IPS-20b (cell line): ENCODE measurements around the gene NAV2.

Experiments used
- H3K27ac ChIP-seq: one replicate; pipeline ENCODE4 v1.5.1; 2013; ENCODE audit warnings: low read length
- H3K27me3 ChIP-seq: 2 replicates; pipeline ENCODE4 v1.6.1; 2013; ENCODE audit warnings: mild to moderate bottlenecking, low read length, inconsistent platforms; ENCODE audit not compliant: insufficient read depth
- H3K36me3 ChIP-seq: 2 replicates; pipeline ENCODE4 v1.6.1; 2013; ENCODE audit warnings: low read depth, mild to moderate bottlenecking, inconsistent platforms, low read length, moderate library complexity; ENCODE audit not compliant: insufficient read depth
- H3K4me1 ChIP-seq: 2 replicates; pipeline ENCODE4 v1.6.1; 2013; ENCODE audit warnings: mild to moderate bottlenecking, control low read depth, inconsistent platforms, low read length, moderate library complexity; ENCODE audit not compliant: insufficient read depth
- H3K4me3 ChIP-seq: 2 replicates; pipeline ENCODE4 v1.5.1; 2013; ENCODE audit warnings: mild to moderate bottlenecking, low read length, inconsistent platforms
- H3K9ac ChIP-seq: 2 replicates; pipeline ENCODE4 v1.6.1; 2013; ENCODE audit warnings: low read depth, mild to moderate bottlenecking, inconsistent platforms, low read length, moderate library complexity
- H3K9me3 ChIP-seq: 2 replicates; pipeline ENCODE4 v1.6.1; 2013; ENCODE audit warnings: mild to moderate bottlenecking, low read depth, low read length, inconsistent platforms; ENCODE audit not compliant: insufficient read depth

The NAV2 gene

GRCh38 chr11:19704213-19704612 lies 8.4 kb upstream of the NAV2 start:
- H3K27me3 ChIP-seq = 0 out of 2 replicates have a peak, but pooled peaks cover 9% of the 10 kb centered on the region
- peaks cover 5% of the 10 kb centered on the region; the same call in 1 of the 2 replicates for H3K4me1 ChIP-seq
- no peak overlapping the region for H3K4me3 ChIP-seq
- no peaks in the 10 kb centered on the region for H3K9me3 ChIP-seq
- H3K9ac ChIP-seq = no peak overlapping the region
- H3K27ac ChIP-seq = no peak overlapping the region
- H3K36me3 ChIP-seq = no peaks in the 10 kb centered on the region

- no peak overlapping the region for H3K4me3 ChIP-seq
- H3K27me3 ChIP-seq = peaks cover 8% of the 10 kb centered on the region
- peaks cover 4% of the 10 kb centered on the region; the same call in 1 of the 2 replicates for H3K4me1 ChIP-seq
- H3K9ac ChIP-seq = no peak overlapping the region
- H3K27ac ChIP-seq = no peak overlapping the region
- no peaks in the 10 kb centered on the region for H3K9me3 ChIP-seq
- H3K36me3 ChIP-seq = no peaks in the 10 kb centered on the region
These were observed 6.7 kb upstream of the NAV2 start for GRCh38 chr11:19705936-19706335.

- H3K9ac ChIP-seq = peak overlapping the region; percentile 90; the same call in 1 of the 2 replicates
- H3K27me3 ChIP-seq = peaks cover 56% of the 10 kb centered on the region
- H3K4me1 ChIP-seq = peaks cover 6% of the 10 kb centered on the region
- H3K9me3 ChIP-seq = no peaks in the 10 kb centered on the region
- peak overlapping the region; percentile 76 for H3K4me3 ChIP-seq
- peak overlapping the region; percentile 85 for H3K27ac ChIP-seq
- H3K36me3 ChIP-seq = no peaks in the 10 kb centered on the region
These were observed 741 bp upstream of the NAV2 start for GRCh38 chr11:19711911-19712280.

- Histone ChIP-seq H3K36me3 (no peaks in the 10 kb centered on the region), H3K4me3 (peak overlapping the region; percentile 72), H3K4me1 (peaks cover 6% of the 10 kb centered on the region), H3K27me3 (peaks cover 59% of the 10 kb centered on the region), H3K9ac (no peak overlapping the region), H3K9me3 (no peaks in the 10 kb centered on the region), H3K27ac (no peak overlapping the region)
These were observed 772 bp downstream of the NAV2 start for GRCh38 chr11:19713196-19714021.

- Histone ChIP-seq H3K36me3 (no peaks in the 10 kb centered on the region), H3K4me1 (peaks cover 6% of the 10 kb centered on the region), H3K27me3 (peaks cover 59% of the 10 kb centered on the region), H3K4me3 (peak overlapping the region; percentile 72), H3K27ac (no peak overlapping the region), H3K9me3 (no peaks in the 10 kb centered on the region), H3K9ac (no peak overlapping the region)
These were observed 1.4 kb downstream of the NAV2 start for GRCh38 chr11:19714022-19714386.

GRCh38 chr11:19714387-19715363 lies 2.0 kb downstream of the NAV2 start:
- peaks cover 6% of the 10 kb centered on the region for H3K4me1 ChIP-seq
- peaks cover 59% of the 10 kb centered on the region for H3K27me3 ChIP-seq
- H3K36me3 ChIP-seq = no peaks in the 10 kb centered on the region
- H3K9me3 ChIP-seq = no peaks in the 10 kb centered on the region
- peak overlapping the region; percentile 72 for H3K4me3 ChIP-seq
- no peak overlapping the region for H3K27ac ChIP-seq
- no peak overlapping the region for H3K9ac ChIP-seq

GRCh38 chr11:19715373-19715772 lies 2.7 kb downstream of the NAV2 start:
- no peaks in the 10 kb centered on the region for H3K36me3 ChIP-seq
- peaks cover 6% of the 10 kb centered on the region for H3K4me1 ChIP-seq
- H3K27ac ChIP-seq = no peak overlapping the region
- no peak overlapping the region for H3K9ac ChIP-seq
- no peak overlapping the region for H3K4me3 ChIP-seq
- no peaks in the 10 kb centered on the region for H3K9me3 ChIP-seq
- peaks cover 56% of the 10 kb centered on the region for H3K27me3 ChIP-seq

GRCh38 chr11:19718051-19718450 lies 5.4 kb downstream of the NAV2 start:
- Histone ChIP-seq H3K27ac (no peak overlapping the region), H3K36me3 (no peaks in the 10 kb centered on the region), H3K27me3 (peaks cover 40% of the 10 kb centered on the region), H3K4me1 (no peaks in the 10 kb centered on the region; the same call in 1 of the 2 replicates), H3K9ac (no peak overlapping the region), H3K4me3 (no peak overlapping the region), H3K9me3 (no peaks in the 10 kb centered on the region)

GRCh38 chr11:19718951-19719350 lies 6.3 kb downstream of the NAV2 start:
- Histone ChIP-seq H3K9me3 (no peaks in the 10 kb centered on the region), H3K9ac (no peak overlapping the region), H3K4me3 (no peak overlapping the region), H3K27me3 (peaks cover 31% of the 10 kb centered on the region), H3K4me1 (no peaks in the 10 kb centered on the region), H3K27ac (no peak overlapping the region), H3K36me3 (no peaks in the 10 kb centered on the region)

- Histone ChIP-seq H3K9ac (no peak overlapping the region), H3K4me3 (no peak overlapping the region), H3K27me3 (peaks cover 21% of the 10 kb centered on the region), H3K4me1 (no peaks in the 10 kb centered on the region), H3K27ac (no peak overlapping the region), H3K9me3 (no peaks in the 10 kb centered on the region), H3K36me3 (no peaks in the 10 kb centered on the region)
These were observed 7.3 kb downstream of the NAV2 start for GRCh38 chr11:19719960-19720359.

- H3K36me3 ChIP-seq = no peaks in the 10 kb centered on the region
- H3K9ac ChIP-seq = no peak overlapping the region
- H3K4me3 ChIP-seq = no peak overlapping the region
- no peaks in the 10 kb centered on the region for H3K4me1 ChIP-seq
- H3K27ac ChIP-seq = no peak overlapping the region
- peaks cover 9% of the 10 kb centered on the region for H3K27me3 ChIP-seq
- no peaks in the 10 kb centered on the region for H3K9me3 ChIP-seq
These were observed 8.5 kb downstream of the NAV2 start for GRCh38 chr11:19721176-19721575.
